ENCODE results near the gene SERPINA12.

SERPINA12 gene

GRCh38 chr14:94509356-94509755 lies at the start of gene SERPINA12:
Gene SERPINA12, minus strand, starts transcription at chr14:94509469. Its CDS starts 11,072 bp downstream, at chr14:94498397.
- no peak for FAIRE-seq

GRCh38 chr14:94558842-94559241 lies 49.6 kb upstream of the SERPINA12 start:
- FAIRE-seq = no peak

GRCh38 chr14:94557327-94557726 lies 48.1 kb upstream of the SERPINA12 start:
- FAIRE-seq = no peak

- no peak for FAIRE-seq
Observed at GRCh38 chr14:94555991-94556390, 46.7 kb upstream of the SERPINA12 start.

GRCh38 chr14:94550041-94550440 lies 40.8 kb upstream of the SERPINA12 start:
- FAIRE-seq = no peak

GRCh38 chr14:94548999-94549985 lies 40.0 kb upstream of the SERPINA12 start:
- FAIRE-seq = no peak

GRCh38 chr14:94548131-94548998 lies 39.1 kb upstream of the SERPINA12 start:
- no peak for FAIRE-seq

- no peak for FAIRE-seq
Observed at GRCh38 chr14:94547726-94548125, 38.5 kb upstream of the SERPINA12 start.

- FAIRE-seq = no peak
Observed at GRCh38 chr14:94547151-94547680, 37.9 kb upstream of the SERPINA12 start.

GRCh38 chr14:94545131-94545841 lies 36.0 kb upstream of the SERPINA12 start:
- FAIRE-seq = no peak

- FAIRE-seq = no peak
Observed at GRCh38 chr14:94544726-94545125, 35.5 kb upstream of the SERPINA12 start.

GRCh38 chr14:94543449-94544124 lies 34.3 kb upstream of the SERPINA12 start:
- no peak for FAIRE-seq

GRCh38 chr14:94542811-94543440 lies 33.7 kb upstream of the SERPINA12 start:
- no peak for FAIRE-seq

GRCh38 chr14:94542111-94542810 lies 33.0 kb upstream of the SERPINA12 start:
- FAIRE-seq = no peak

- FAIRE-seq = no peak
Observed at GRCh38 chr14:94541234-94541975, 32.1 kb upstream of the SERPINA12 start.

GRCh38 chr14:94540031-94540794 lies 30.9 kb upstream of the SERPINA12 start:
- no peak for FAIRE-seq

- FAIRE-seq = no peak
Observed at GRCh38 chr14:94539181-94539580, 29.9 kb upstream of the SERPINA12 start.

- FAIRE-seq = no peak
Observed at GRCh38 chr14:94538070-94538740, 28.9 kb upstream of the SERPINA12 start.

GRCh38 chr14:94536836-94537235 lies 27.6 kb upstream of the SERPINA12 start:
- no peak for FAIRE-seq
